ENCODE data around the gene SLC1A1. TPM values are rescaled to one million over a fixed set of nuclear protein-coding genes. Genes with fewer than 3 reads are reported as not detected.
"Not testable (repeated sequence)": the region's sequence is repeated elsewhere in the genome, so short reads cannot be mapped to it uniquely, and the experiment has no call there.

Gene SLC1A1
- total RNA-seq, 4 donors from 2014 or later, result 6.8 to 19.2 (median 11.8) TPM

DNA sequence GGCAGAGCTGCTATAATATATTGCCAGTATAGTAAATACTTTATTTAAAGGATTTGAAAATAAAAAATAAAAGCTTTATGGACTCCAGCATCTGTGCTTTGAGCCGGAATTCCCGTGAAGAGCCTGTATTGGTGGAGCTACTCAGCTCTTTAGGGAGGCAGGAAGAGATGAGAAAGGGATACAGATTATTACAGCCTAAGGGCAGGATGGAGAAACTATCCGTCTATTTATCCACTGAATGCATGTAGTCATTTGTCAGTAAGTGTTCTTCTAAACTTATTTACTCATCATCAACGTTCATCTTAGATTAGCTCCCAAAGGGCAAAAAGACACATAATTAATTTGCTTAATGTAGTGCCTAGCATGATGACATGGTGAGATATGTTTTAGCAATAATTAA lies 48.4 kb downstream of the SLC1A1 start:
- H3K27ac ChIP-seq, result no peak overlapping the region
- DNase-seq, result no peak
- H3K4me3 ChIP-seq, result no peak overlapping the region
- no peaks in the 10 kb centered on the region for H3K27me3 ChIP-seq
- H3K36me3 ChIP-seq, result no peaks in the 10 kb centered on the region
- no peak for TF ChIP-seq POLR2A (IDR thresholded peaks at IDR 0.05)
- TF ChIP-seq, protein P1, sequence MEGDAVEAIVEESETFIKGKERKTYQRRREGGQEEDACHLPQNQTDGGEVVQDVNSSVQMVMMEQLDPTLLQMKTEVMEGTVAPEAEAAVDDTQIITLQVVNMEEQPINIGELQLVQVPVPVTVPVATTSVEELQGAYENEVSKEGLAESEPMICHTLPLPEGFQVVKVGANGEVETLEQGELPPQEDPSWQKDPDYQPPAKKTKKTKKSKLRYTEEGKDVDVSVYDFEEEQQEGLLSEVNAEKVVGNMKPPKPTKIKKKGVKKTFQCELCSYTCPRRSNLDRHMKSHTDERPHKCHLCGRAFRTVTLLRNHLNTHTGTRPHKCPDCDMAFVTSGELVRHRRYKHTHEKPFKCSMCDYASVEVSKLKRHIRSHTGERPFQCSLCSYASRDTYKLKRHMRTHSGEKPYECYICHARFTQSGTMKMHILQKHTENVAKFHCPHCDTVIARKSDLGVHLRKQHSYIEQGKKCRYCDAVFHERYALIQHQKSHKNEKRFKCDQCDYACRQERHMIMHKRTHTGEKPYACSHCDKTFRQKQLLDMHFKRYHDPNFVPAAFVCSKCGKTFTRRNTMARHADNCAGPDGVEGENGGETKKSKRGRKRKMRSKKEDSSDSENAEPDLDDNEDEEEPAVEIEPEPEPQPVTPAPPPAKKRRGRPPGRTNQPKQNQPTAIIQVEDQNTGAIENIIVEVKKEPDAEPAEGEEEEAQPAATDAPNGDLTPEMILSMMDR (IDR thresholded peaks at IDR 0.05), result no peak
- H3K4me1 ChIP-seq, result no peaks in the 10 kb centered on the region
- intact Hi-C loops (cut with DNase I; ENCODE audit: low total_unique reads), result no loop called here
- no peaks in the 10 kb centered on the region for H3K9me3 ChIP-seq

- no peak overlapping the region for H3K4me3 ChIP-seq
- TF ChIP-seq, protein P1 (IDR thresholded peaks at IDR 0.05), result no peak
- TF ChIP-seq POLR2A (IDR thresholded peaks at IDR 0.05), result no peak
- intact Hi-C loops (cut with DNase I; ENCODE audit: low total_unique reads), result no loop called here
- no peaks in the 10 kb centered on the region for H3K4me1 ChIP-seq
- H3K27me3 ChIP-seq, result no peaks in the 10 kb centered on the region
- H3K36me3 ChIP-seq, result no peaks in the 10 kb centered on the region
- H3K27ac ChIP-seq, result no peak overlapping the region
- DNase-seq, result no peak
- no peaks in the 10 kb centered on the region for H3K9me3 ChIP-seq
Observed at GRCh38 chr9:4540425-4540824, 50.2 kb downstream of the SLC1A1 start.

DNA sequence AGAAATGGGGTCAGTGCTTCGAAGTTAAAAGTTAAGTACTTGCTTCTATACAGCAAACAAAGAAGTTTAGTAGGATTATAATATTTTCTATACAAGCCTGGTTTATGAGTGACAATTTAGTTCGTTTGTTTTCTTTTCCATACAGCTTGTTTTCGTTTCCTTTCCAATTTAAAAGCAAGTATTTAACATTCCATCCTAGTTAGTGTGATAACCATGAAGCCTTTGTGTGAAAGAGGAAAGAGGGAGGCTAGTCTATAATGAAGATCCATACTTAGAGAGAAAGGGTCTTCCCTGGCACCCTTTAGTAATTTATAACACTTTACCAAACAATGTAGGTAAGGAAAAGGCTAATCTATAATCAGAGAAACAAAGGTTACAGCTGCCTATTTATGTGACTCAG lies 51.0 kb downstream of the SLC1A1 start:
- Histone ChIP-seq H3K27me3 (no peaks in the 10 kb centered on the region), H3K4me3 (no peak overlapping the region), H3K27ac (no peak overlapping the region), H3K9me3 (no peaks in the 10 kb centered on the region), H3K4me1 (no peaks in the 10 kb centered on the region), H3K36me3 (no peaks in the 10 kb centered on the region)
- no peak for DNase-seq
- intact Hi-C loops (cut with DNase I; ENCODE audit: low total_unique reads), result no loop called here
- TF ChIP-seq, protein P1 (IDR thresholded peaks at IDR 0.05), result no peak
- TF ChIP-seq POLR2A (IDR thresholded peaks at IDR 0.05), result no peak

GRCh38 chr9:4541856-4542255 lies 51.6 kb downstream of the SLC1A1 start:
- intact Hi-C loops (cut with DNase I; ENCODE audit: low total_unique reads), result no loop called here
- no peak for DNase-seq
- Histone ChIP-seq H3K27me3 (no peaks in the 10 kb centered on the region), H3K4me3 (no peak overlapping the region), H3K4me1 (no peaks in the 10 kb centered on the region), H3K36me3 (no peaks in the 10 kb centered on the region), H3K27ac (no peak overlapping the region), H3K9me3 (no peaks in the 10 kb centered on the region)
- TF ChIP-seq, protein P1 (IDR thresholded peaks at IDR 0.05), result no peak
- TF ChIP-seq POLR2A (IDR thresholded peaks at IDR 0.05), result no peak

- intact Hi-C loops (cut with DNase I; ENCODE audit: low total_unique reads), result not testable (repeated sequence)
Observed at GRCh38 chr9:4544714-4545113, 54.4 kb downstream of the SLC1A1 start.

GRCh38 chr9:4547016-4547415 lies 56.7 kb downstream of the SLC1A1 start:
- DNase-seq, result no peak
- peak overlapping the region in 1 of 2 donors; percentile 10 for H3K27ac ChIP-seq
- intact Hi-C loops (cut with DNase I; ENCODE audit: low total_unique reads), result no loop called here
- H3K4me1 ChIP-seq, result no peaks in the 10 kb centered on the region
- no peaks in the 10 kb centered on the region for H3K9me3 ChIP-seq
- no peak overlapping the region for H3K4me3 ChIP-seq
- TF ChIP-seq, protein P1 (IDR thresholded peaks at IDR 0.05), result no peak
- TF ChIP-seq POLR2A (IDR thresholded peaks at IDR 0.05), result no peak
- H3K36me3 ChIP-seq, result no peaks in the 10 kb centered on the region
- H3K27me3 ChIP-seq, result no peaks in the 10 kb centered on the region

More at GRCh38 chr9:4544714-4545113, 54.4 kb downstream of the SLC1A1 start:
- not testable (repeated sequence) for H3K9me3 ChIP-seq, H3K36me3 ChIP-seq, H3K4me1 ChIP-seq, DNase-seq, H3K4me3 ChIP-seq, H3K27me3 ChIP-seq, H3K27ac ChIP-seq

Data from uterus (tissue), 4 donors.